HepG2 (cell line): ENCODE data around the gene PTMA. TPM values are rescaled to one million over a fixed set of nuclear protein-coding genes. Genes with fewer than 3 reads are reported as not detected.

ENCODE experiments used
- ATAC-seq: fragments of 200-7000 bp; cut with Tn5 transposase; 3 replicates; pipeline ENCODE4 v1.9.1; 2020; ENCODE audit warnings: mild to moderate bottlenecking, moderate library complexity
- BruUV-seq: library from RNA; stranded (reverse); fragments of 400-500 nt; replicated peaks from 2 replicates; lab custom pipeline; 2021; lab: Mats Ljungman, UMichigan
- CTCF ChIA-PET: fragments of 300-600 bp; formaldehyde crosslinking; extraction: SDS; loops from one replicate; lab custom pipeline; 2021; ENCODE audit warnings: low total read pairs, inconsistent platforms, low intra/inter-chr PET ratio; lab: Yijun Ruan, JAX
- POLR2A ChIA-PET: fragments of 350-600 bp; sonication (Branson Sonifier 250); formaldehyde crosslinking; loops from one replicate; lab custom pipeline; 2020; ENCODE audit warnings: antibody characterized with exemption, inconsistent platforms; lab: Yijun Ruan, JAX
- DNase-seq: peaks from one replicate; pipeline ENCODE4 v3.0.0-alpha.2; 2015; ENCODE audit warnings: low spot score
- FAIRE-seq: peaks from 3 replicates; lab custom pipeline; 2011; peaks lifted over from hg19 to GRCh38; lab: Jason Lieb, UNC
- H2AFZ ChIP-seq: one replicate; pipeline ENCODE4 v1.6.1; 2011; ENCODE audit warnings: low read length, inconsistent platforms
- H3K27ac ChIP-seq: fragments of 300-600 bp; 3 replicates; pipeline ENCODE4 v1.8.0; 2011; ENCODE audit warnings: mixed run types, mild to moderate bottlenecking, mixed read lengths, low read length, inconsistent platforms; ENCODE audit not compliant: insufficient read depth; ENCODE audit errors: extremely low read length
- H3K27me3 ChIP-seq, 2 experiments: fragments of 200-600 bp in 1 of 2; 2 replicates in 1 of 2; 3 replicates in 1 of 2; pipeline versions ENCODE4 v1.6.0 to v1.8.0; 2011; ENCODE audit warnings: low read length in 2 of 2, mild to moderate bottlenecking in 2 of 2, moderate library complexity in 2 of 2, inconsistent platforms in 1 of 2; ENCODE audit not compliant: insufficient read depth in 2 of 2, control insufficient read depth in 1 of 2
- H3K36me3 ChIP-seq, 2 experiments: fragments of 200-600 bp in 1 of 2; replicated peaks in 1 of 2; 2 replicates in 1 of 2; 3 replicates in 1 of 2; pipeline versions ENCODE4 v1.5.1 to v1.8.0; 2011; ENCODE audit warnings: low read length in 2 of 2, inconsistent platforms in 1 of 2; ENCODE audit not compliant: insufficient read depth in 2 of 2, control insufficient read depth in 1 of 2
- H3K4me1 ChIP-seq: 2 replicates; pipeline ENCODE4 v1.5.1; 2012; ENCODE audit warnings: low read length, inconsistent platforms; ENCODE audit not compliant: insufficient read depth
- H3K4me2 ChIP-seq: 2 replicates; pipeline ENCODE4 v1.6.0; 2011; ENCODE audit warnings: low read depth, low read length, inconsistent platforms
- H3K4me3 ChIP-seq, 3 experiments: fragments of 200-600 bp in 1 of 3; sonication (generic), shearing (Covaris generic) in 1 of 3; replicated peaks in 1 of 3; 2 replicates each; pipeline ENCODE4 v1.5.1; 2011 to 2016; ENCODE audit warnings: low read length in 3 of 3, inconsistent platforms in 2 of 3, low read depth in 2 of 3, mild to moderate bottlenecking in 2 of 3, control low read depth in 1 of 3, mixed read lengths in 1 of 3; ENCODE audit not compliant: insufficient read depth in 1 of 3
- H3K79me2 ChIP-seq: one replicate; pipeline ENCODE4 v1.6.1; 2011; ENCODE audit warnings: low read length, inconsistent platforms; ENCODE audit not compliant: insufficient read depth
- H3K9ac ChIP-seq: 2 replicates; pipeline ENCODE4 v1.6.0; 2011; ENCODE audit warnings: mild to moderate bottlenecking, low read depth, low read length, inconsistent platforms; ENCODE audit not compliant: insufficient read depth
- H3K9me3 ChIP-seq: 2 replicates; pipeline ENCODE4 v1.5.1; 2012; ENCODE audit warnings: mild to moderate bottlenecking, low read length
- H4K20me1 ChIP-seq: 2 replicates; pipeline ENCODE4 v1.6.0; 2011; ENCODE audit warnings: inconsistent platforms, mild to moderate bottlenecking, low read length, moderate library complexity; ENCODE audit not compliant: insufficient read depth
- AGO2 ChIP-seq: fragments of 200-400 bp; formaldehyde crosslinking; optimal IDR thresholded peaks from 2 replicates; pipeline ENCODE3; 2017; ENCODE audit warnings: mild to moderate bottlenecking, low read depth, low read length, moderate library complexity
- ATF7-NPFF ChIP-seq: sonication (generic); formaldehyde crosslinking; IDR thresholded peaks from 2 replicates; pipeline ENCODE4 v1.8.1; 2023; ENCODE audit warnings: mild to moderate bottlenecking, low read depth, missing genetic modification reagents, moderate library complexity
- BCL3 ChIP-seq: sonication (generic); formaldehyde crosslinking; IDR thresholded peaks from 2 replicates; pipeline ENCODE4 v1.5.1; 2020; ENCODE audit warnings: mild to moderate bottlenecking, missing genetic modification reagents, moderate library complexity
- BCL6 ChIP-seq: IDR thresholded peaks from 2 replicates; pipeline ENCODE4 v1.6.1; 2016; ENCODE audit warnings: missing genetic modification reagents, missing compliant biosample characterization
- FOXA1 ChIP-seq, 2 experiments: fragments of 450-650 bp in 1 of 2; sonication (generic) in 1 of 2; formaldehyde crosslinking in 1 of 2; IDR thresholded peaks; 2 replicates each; pipeline versions ENCODE4 v1.4.0 to v1.6.1; 2016 to 2020; ENCODE audit warnings: missing genetic modification reagents in 1 of 2
- FOXM1 ChIP-seq: sonication (generic); formaldehyde crosslinking; IDR thresholded peaks from 2 replicates; pipeline ENCODE4 v1.5.0; 2020; ENCODE audit warnings: missing genetic modification reagents
- KAT8 ChIP-seq: IDR thresholded peaks from 2 replicates; pipeline ENCODE4 v1.6.1; 2016; ENCODE audit warnings: missing genetic modification reagents, missing compliant biosample characterization
- KDM5B ChIP-seq: sonication (generic); formaldehyde crosslinking; IDR thresholded peaks from 2 replicates; pipeline ENCODE4 v1.4.0; 2020; ENCODE audit warnings: missing genetic modification reagents, mild to moderate bottlenecking, borderline replicate concordance
- MBNL3 ChIP-seq: fragments of 250-450 bp; sonication (Bioruptor Pico); conservative IDR thresholded peaks from 2 replicates; pipeline ENCODE4 v1.8.0; 2022; ENCODE audit warnings: mild to moderate bottlenecking, inconsistent platforms
- RFXANK ChIP-seq: IDR thresholded peaks from 2 replicates; pipeline ENCODE4 v1.6.1; 2016
- SMYD3 ChIP-seq: sonication (generic); formaldehyde crosslinking; IDR thresholded peaks from 2 replicates; pipeline ENCODE4 v1.8.1; 2023; ENCODE audit warnings: mild to moderate bottlenecking, missing genetic modification reagents
- SOX6 ChIP-seq, 2 experiments: fragments of 450-650 bp in 1 of 2; sonication (generic) in 1 of 2; formaldehyde crosslinking in 1 of 2; IDR thresholded peaks; 2 replicates each; pipeline versions ENCODE4 v1.4.0 to v1.6.1; 2017 to 2020; ENCODE audit warnings: antibody characterized with exemption in 1 of 2, mild to moderate bottlenecking in 1 of 2, missing genetic modification reagents in 1 of 2
- TBL1XR1 ChIP-seq: fragments of 150-350 bp; IDR thresholded peaks from 2 replicates; pipeline ENCODE4 v1.6.1; 2014; ENCODE audit warnings: borderline replicate concordance, low read length; ENCODE audit not compliant: partially characterized antibody
- TCF12 ChIP-seq, 2 experiments: fragments of 450-650 bp in 1 of 2; sonication (generic) in 1 of 2; formaldehyde crosslinking in 1 of 2; IDR thresholded peaks; 2 replicates each; pipeline versions ENCODE4 v1.6.1 to v1.8.0; 2017 to 2022; ENCODE audit warnings: antibody characterized with exemption in 1 of 2, mild to moderate bottlenecking in 1 of 2, missing genetic modification reagents in 1 of 2, moderate library complexity in 1 of 2
- TOPORS ChIP-seq: sonication (generic); formaldehyde crosslinking; IDR thresholded peaks from 2 replicates; pipeline ENCODE4 v1.8.0; 2023; ENCODE audit warnings: mild to moderate bottlenecking, missing genetic modification reagents
- YEATS4 ChIP-seq: sonication (generic); formaldehyde crosslinking; IDR thresholded peaks from 2 replicates; pipeline ENCODE4 v1.4.0; 2020; ENCODE audit warnings: missing genetic modification reagents, borderline replicate concordance
- ZNF749 ChIP-seq: sonication (generic); formaldehyde crosslinking; IDR thresholded peaks from 2 replicates; pipeline ENCODE4 v1.8.0; 2022; ENCODE audit warnings: mild to moderate bottlenecking, missing genetic modification reagents, moderate library complexity, borderline replicate concordance
- ZNF75D ChIP-seq: sonication (generic); formaldehyde crosslinking; IDR thresholded peaks from 2 replicates; pipeline ENCODE4 v1.8.1; 2023; ENCODE audit warnings: missing genetic modification reagents, mild to moderate bottlenecking, borderline replicate concordance
- ZSCAN22 ChIP-seq: sonication (generic); formaldehyde crosslinking; IDR thresholded peaks from 2 replicates; pipeline ENCODE4 v1.4.0; 2020; ENCODE audit warnings: mild to moderate bottlenecking, missing genetic modification reagents
- WGBS: methylation state at CpG from one replicate; pipeline ENCODE4 v1.1.6; 2017; ENCODE audit warnings: low lambda C conversion rate; 5-methylcytosine and 5-hydroxymethylcytosine counted together
- in situ Hi-C: cut with HindIII; loops from 2 replicates; pipeline ENCODE4 v1.10.0; 2017; ENCODE audit warnings: low pct_unique_long_range_greater_than_20kb; ENCODE audit not compliant: extremely low pct_ligation_motif_present
- intact Hi-C: fragments of 100-400 bp; cut with micrococcal nuclease; formaldehyde crosslinking; loops from one replicate; pipeline ENCODE4 v1.10.0; 2022; ENCODE audit not compliant: unreplicated experiment
- polyA plus RNA-seq, 8 experiments: library from polyadenylated mRNA; depleted of rRNA in 3 of 8; stranded (reverse) in 7 of 8; unstranded in 1 of 8; fragments of >200 nt; fragmentation: Illumina TruSeq in 4 of 8; extraction: Trizol in 4 of 8; gene quantifications; 2 replicates each; pipeline versions ENCODE4 v1.2.1 to v1.2.3, GENCODE V29; 2011 to 2016; ENCODE audit warnings: low read depth in 4 of 8, missing spikeins in 1 of 8, mixed read lengths in 1 of 8; ENCODE audit not compliant: insufficient read depth in 1 of 8
- total RNA-seq, 5 experiments: library from RNA; depleted of rRNA; stranded (reverse); fragments of >200 nt; fragmentation: Illumina TruSeq; extraction: Trizol; gene quantifications; 2 replicates each; pipeline ENCODE4 v1.2.3, GENCODE V29; 2016; ENCODE audit warnings: low read depth in 1 of 5
- TF ChIP-seq, protein P1 (sequence below): sonication (generic); formaldehyde crosslinking; IDR thresholded peaks from 2 replicates; pipeline ENCODE4 v1.5.1; 2020; ENCODE audit warnings: missing genetic modification reagents, mild to moderate bottlenecking, borderline replicate concordance

Gene PTMA
- total and polyA plus RNA-seq, 2 of the 13 experiments (the other 11 are each of a cell fraction or from before 2014, with no cell fraction given): 190 to 1,086 TPM

GRCh38 chr2:231722721-231723307, 14.5 kb downstream of the PTMA start:
- BruUV-seq: no TSS peak
- no peak for FAIRE-seq
- Histone ChIP-seq H3K4me2 (no peak overlapping the region), H3K27me3 (peaks cover 0 to 36% of the 10 kb centered on the region in 2 experiments; a peak in 2 of 5 replicates), H3K9ac (no peak overlapping the region), H3K36me3 (no peaks in the 10 kb centered on the region), H3K79me2 (no peaks in the 10 kb centered on the region), H3K4me3 (no peak overlapping the region), H2AFZ (no peak overlapping the region), H3K4me1 (peaks cover 23% of the 10 kb centered on the region), H3K27ac (no peak overlapping the region), H3K9me3 (no peaks in the 10 kb centered on the region), H4K20me1 (no peaks in the 10 kb centered on the region)
- WGBS: 60% methylated on average over 8 of the region's 8 CpGs
- POLR2A ChIA-PET: no interaction called here
- in situ Hi-C loops (no loop called here), intact Hi-C loops (no loop called here)
- DNase-seq: no peak
- ATAC-seq: no peak
- CTCF ChIA-PET: no interaction called here
- TF ChIP-seq ZNF749 (CRISPR knock-in tag) (no peak), TCF12 (IDR thresholded peaks at IDR 0.05) (no peak), TCF12 (CRISPR knock-in tag; IDR thresholded peaks at IDR 0.05) (no peak), BCL3 (CRISPR knock-in tag) (no peak), ATF7-NPFF (CRISPR knock-in tag) (no peak), RFXANK (CRISPR knock-in tag) (no peak), TBL1XR1 (no peak), SOX6 (IDR thresholded peaks at IDR 0.05) (no peak), SOX6 (CRISPR knock-in tag; IDR thresholded peaks at IDR 0.05) (no peak), SMYD3 (CRISPR knock-in tag) (no peak), FOXM1 (CRISPR knock-in tag) (no peak), KAT8 (CRISPR knock-in tag) (no peak), ZSCAN22 (CRISPR knock-in tag) (no peak), BCL6 (CRISPR knock-in tag) (no peak), AGO2 (no peak), KDM5B (CRISPR knock-in tag) (no peak), TOPORS (CRISPR knock-in tag) (no peak), MBNL3 (CRISPR knock-in tag) (no peak), FOXA1 (IDR thresholded peaks at IDR 0.05) (no peak), FOXA1 (CRISPR knock-in tag; IDR thresholded peaks at IDR 0.05) (no peak), ZNF75D (CRISPR knock-in tag) (no peak), YEATS4 (CRISPR knock-in tag) (no peak)
- TF ChIP-seq, protein P1, sequence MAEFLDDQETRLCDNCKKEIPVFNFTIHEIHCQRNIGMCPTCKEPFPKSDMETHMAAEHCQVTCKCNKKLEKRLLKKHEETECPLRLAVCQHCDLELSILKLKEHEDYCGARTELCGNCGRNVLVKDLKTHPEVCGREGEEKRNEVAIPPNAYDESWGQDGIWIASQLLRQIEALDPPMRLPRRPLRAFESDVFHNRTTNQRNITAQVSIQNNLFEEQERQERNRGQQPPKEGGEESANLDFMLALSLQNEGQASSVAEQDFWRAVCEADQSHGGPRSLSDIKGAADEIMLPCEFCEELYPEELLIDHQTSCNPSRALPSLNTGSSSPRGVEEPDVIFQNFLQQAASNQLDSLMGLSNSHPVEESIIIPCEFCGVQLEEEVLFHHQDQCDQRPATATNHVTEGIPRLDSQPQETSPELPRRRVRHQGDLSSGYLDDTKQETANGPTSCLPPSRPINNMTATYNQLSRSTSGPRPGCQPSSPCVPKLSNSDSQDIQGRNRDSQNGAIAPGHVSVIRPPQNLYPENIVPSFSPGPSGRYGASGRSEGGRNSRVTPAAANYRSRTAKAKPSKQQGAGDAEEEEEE: no peak
